B cell (primary cell): ENCODE results near the gene ERCC4. TPM values are rescaled to one million over a fixed set of nuclear protein-coding genes. Genes with fewer than 3 reads are reported as not detected.

Experiments
- ATAC-seq: fragments of 200-7000 bp; cut with Tn5 transposase; one replicate; pipeline ENCODE4 v1.10.0; 2021; ENCODE audit warnings: low read depth, mild to moderate bottlenecking, moderate number of reproducible peaks, moderate library complexity
- CTCF ChIA-PET: fragments of 350-600 bp; sonication (Branson Sonifier 250); formaldehyde crosslinking; loops from one replicate; lab custom pipeline; 2021; ENCODE audit warnings: antibody characterized with exemption, inconsistent platforms; lab: Charles Lee
- POLR2A ChIA-PET: fragments of 350-600 bp; sonication (Branson Sonifier 250); formaldehyde crosslinking; loops from one replicate; lab custom pipeline; 2021; ENCODE audit warnings: antibody characterized with exemption; lab: Charles Lee
- DNase-seq: peaks from one replicate; pipeline ENCODE4 v3.0.0; 2013
- H2AFZ ChIP-seq: 2 replicates; pipeline ENCODE4 v1.6.1; 2012; ENCODE audit warnings: mild to moderate bottlenecking, low read depth, low read length; ENCODE audit not compliant: insufficient read depth, poor library complexity, severe bottlenecking
- H3K27ac ChIP-seq, 2 donors: 1 replicate in 1 of 2; 2 replicates in 1 of 2; pipeline ENCODE4 v1.5.1; 2012 to 2013; ENCODE audit warnings: low read length in 2 of 2, mild to moderate bottlenecking in 2 of 2, moderate library complexity in 1 of 2
- H3K27me3 ChIP-seq, 4 experiments: fragments of 200-600 bp in 1 of 4; sonication (generic) in 1 of 4; replicated peaks in 1 of 4; 1 replicate in 2 of 4; 2 replicates in 2 of 4; pipeline versions ENCODE4 v1.6.1 to v1.7.0; 2013 to 2016; ENCODE audit warnings: low read length in 3 of 4, mild to moderate bottlenecking in 2 of 4, mixed read lengths in 1 of 4, moderate library complexity in 1 of 4; ENCODE audit not compliant: insufficient read depth in 4 of 4, control insufficient read depth in 3 of 4; ENCODE audit errors: control extremely low read depth in 1 of 4
- H3K36me3 ChIP-seq, 2 experiments: replicated peaks in 1 of 2; 1 replicate in 1 of 2; 2 replicates in 1 of 2; pipeline versions ENCODE4 v1.6.1 to v1.7.1; 2013; ENCODE audit warnings: low read length in 1 of 2; ENCODE audit not compliant: insufficient read depth in 2 of 2, control insufficient read depth in 1 of 2; ENCODE audit errors: control extremely low read depth in 1 of 2, extremely low read depth in 1 of 2
- H3K4me1 ChIP-seq, 2 donors: fragments of 200-600 bp in 1 of 2; sonication (generic) in 1 of 2; 1 replicate in 1 of 2; 2 replicates in 1 of 2; pipeline versions ENCODE4 v1.5.1 to v1.6.1; 2013 to 2017; ENCODE audit warnings: low read length in 2 of 2; ENCODE audit not compliant: control insufficient read depth in 2 of 2, insufficient read depth in 2 of 2
- H3K4me2 ChIP-seq: replicated peaks from 2 replicates; pipeline ENCODE3; 2012; ENCODE audit warnings: mild to moderate bottlenecking, low read depth, low read length; ENCODE audit not compliant: poor library complexity, severe bottlenecking
- H3K4me3 ChIP-seq, 5 experiments: fragments of 200-600 bp in 1 of 5; sonication (generic) in 1 of 5; 1 replicate in 3 of 5; 2 replicates in 2 of 5; pipeline versions ENCODE4 v1.5.1 to v1.7.0; 2011 to 2016; ENCODE audit warnings: low read length in 4 of 5, mild to moderate bottlenecking in 4 of 5, low read depth in 2 of 5, control low read depth in 1 of 5, moderate library complexity in 1 of 5; ENCODE audit not compliant: insufficient read depth in 1 of 5; ENCODE audit errors: control extremely low read depth in 1 of 5, extremely low read depth in 1 of 5
- H3K79me2 ChIP-seq: fragments of 200-600 bp; sonication (generic); one replicate; pipeline ENCODE4 v1.6.0; 2016; ENCODE audit warnings: low read length; ENCODE audit not compliant: control insufficient read depth, insufficient read depth
- H3K9ac ChIP-seq: fragments of 200-600 bp; sonication (generic); 2 replicates; pipeline ENCODE4 v1.6.1; 2017; ENCODE audit warnings: mild to moderate bottlenecking, low read length, moderate library complexity
- H3K9me3 ChIP-seq, 3 donors: one replicate each; pipeline versions ENCODE4 v1.6.1 to v1.7.1; 2013; ENCODE audit warnings: low read length in 2 of 3; ENCODE audit not compliant: control insufficient read depth in 2 of 3, insufficient read depth in 1 of 3; ENCODE audit errors: control extremely low read depth in 1 of 3
- H4K20me1 ChIP-seq: 2 replicates; pipeline ENCODE4 v1.6.0; 2012; ENCODE audit warnings: mild to moderate bottlenecking, low read length; ENCODE audit not compliant: insufficient read depth, control insufficient read depth, poor library complexity, severe bottlenecking
- H3K27ac Mint-ChIP-seq: one replicate; pipeline ENCODE4 v1.8.0; 2021; ENCODE audit warnings: mixed read lengths
- H3K27me3 Mint-ChIP-seq: one replicate; pipeline ENCODE4 v1.8.0; 2021; ENCODE audit warnings: mixed read lengths
- H3K4me1 Mint-ChIP-seq: one replicate; pipeline ENCODE4 v1.8.0; 2021; ENCODE audit warnings: mixed read lengths
- H3K4me3 Mint-ChIP-seq: one replicate; pipeline ENCODE4 v1.8.0; 2021; ENCODE audit warnings: mixed read lengths
- H3K9me3 Mint-ChIP-seq: one replicate; pipeline ENCODE4 v1.8.0; 2022; ENCODE audit warnings: mixed read lengths; ENCODE audit not compliant: insufficient read depth
- EZH2 ChIP-seq: IDR thresholded peaks from 2 replicates; pipeline ENCODE4 v1.6.1; 2012; ENCODE audit warnings: borderline replicate concordance, low read depth, mild to moderate bottlenecking, moderate library complexity, low read length; ENCODE audit not compliant: insufficient read depth, poor library complexity, severe bottlenecking
- WGBS: methylation state at CpG from one replicate; pipeline ENCODE4 v1.1.5; 2013; ENCODE audit warnings: missing lambda C conversion rate; ENCODE audit not compliant: insufficient coverage; 5-methylcytosine and 5-hydroxymethylcytosine counted together
- intact Hi-C: fragments of 100-400 bp; cut with micrococcal nuclease; formaldehyde crosslinking; loops from one replicate; pipeline ENCODE4 v1.10.0; 2022
- polyA plus RNA-seq: library from polyadenylated mRNA; depleted of rRNA; stranded (reverse); fragments of >200 nt; gene quantifications from 2 replicates; pipeline ENCODE4 v1.2.3, GENCODE V29; 2012
- total RNA-seq, 2 donors: library from RNA; stranded (reverse); fragments of 120-200 nt in 1 of 2; gene quantifications; 1 replicate in 1 of 2; 2 replicates in 1 of 2; pipeline versions ENCODE4 v1.2.3 to v1.2.4, GENCODE V29; 2013 to 2022
- TF ChIP-seq, protein P1 (sequence below): fragments of 200-600 bp; IDR thresholded peaks from one replicate; pipeline ENCODE4 v1.8.0; 2022; ENCODE audit warnings: antibody characterized with exemption, mild to moderate bottlenecking

Gene ERCC4
- total and polyA plus RNA-seq, 2 donors (not counting 1 experiment from before 2014, with no cell fraction given) = 1.0 to 11.9 TPM

DNA sequence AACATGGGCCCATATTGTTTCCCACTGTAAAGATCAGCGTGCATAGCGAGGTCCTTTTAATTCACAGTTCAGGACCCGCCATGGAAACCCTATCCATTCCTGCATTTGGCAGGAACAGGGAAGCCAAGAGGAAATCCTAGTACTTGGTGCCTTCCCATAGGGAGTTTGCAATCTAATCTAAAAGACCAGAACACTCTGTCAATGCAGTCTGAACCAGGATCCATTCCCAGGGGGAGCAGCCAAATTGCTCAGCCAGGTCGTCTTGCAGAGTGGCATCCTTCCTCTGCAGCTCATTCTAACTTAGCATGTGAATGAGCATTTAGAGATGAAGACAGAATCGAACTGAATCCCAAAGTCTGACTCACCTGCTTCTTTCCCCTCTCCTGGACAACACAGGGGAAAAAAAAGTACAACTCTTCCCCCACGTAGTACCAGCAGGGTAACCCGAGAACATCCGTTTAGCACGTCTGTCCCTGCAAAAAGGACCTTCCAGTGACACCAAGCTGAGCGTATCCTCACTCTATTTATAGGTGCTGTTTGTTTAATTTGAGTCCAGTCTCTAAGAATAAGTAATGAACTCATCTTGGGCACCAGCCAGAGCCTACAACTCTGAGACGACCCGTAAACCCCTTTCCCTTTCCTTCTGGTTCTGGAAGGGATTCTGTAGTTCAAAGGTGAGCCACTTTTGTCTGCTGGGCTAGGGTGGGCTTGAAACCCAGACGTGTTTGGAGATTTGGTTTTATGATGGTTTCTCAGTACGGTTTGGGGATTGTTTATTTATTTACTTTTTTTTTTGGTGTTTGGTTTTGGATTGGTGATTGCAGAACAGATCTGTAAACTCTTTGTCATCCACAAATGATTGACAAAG, 74.5 kb downstream of the ERCC4 start:
- no peak overlapping the region for H3K27ac Mint-ChIP-seq
- Histone ChIP-seq H2AFZ (no peak overlapping the region), H4K20me1 (no peaks in the 10 kb centered on the region), H3K79me2 (no peaks in the 10 kb centered on the region), H3K4me1 (peaks cover 21 to 26% of the 10 kb centered on the region in 2 donors), H3K4me3 (no peak overlapping the region), H3K36me3 (no peaks in the 10 kb centered on the region), H3K9ac (no peak overlapping the region), H3K9me3 (peaks cover 0 to 17% (median 0%) of the 10 kb centered on the region in 3 donors), H3K4me2 (no peak overlapping the region), H3K27me3 (no peaks in the 10 kb centered on the region), H3K27ac (no peak overlapping the region)
- intact Hi-C loops = no loop called here
- WGBS = 86% methylated on average over 8 of the region's 14 CpGs
- DNase-seq (no peak), ATAC-seq (no peak)
- ChIA-PET CTCF (no interaction called here), POLR2A (no interaction called here)
- TF ChIP-seq, protein P1, sequence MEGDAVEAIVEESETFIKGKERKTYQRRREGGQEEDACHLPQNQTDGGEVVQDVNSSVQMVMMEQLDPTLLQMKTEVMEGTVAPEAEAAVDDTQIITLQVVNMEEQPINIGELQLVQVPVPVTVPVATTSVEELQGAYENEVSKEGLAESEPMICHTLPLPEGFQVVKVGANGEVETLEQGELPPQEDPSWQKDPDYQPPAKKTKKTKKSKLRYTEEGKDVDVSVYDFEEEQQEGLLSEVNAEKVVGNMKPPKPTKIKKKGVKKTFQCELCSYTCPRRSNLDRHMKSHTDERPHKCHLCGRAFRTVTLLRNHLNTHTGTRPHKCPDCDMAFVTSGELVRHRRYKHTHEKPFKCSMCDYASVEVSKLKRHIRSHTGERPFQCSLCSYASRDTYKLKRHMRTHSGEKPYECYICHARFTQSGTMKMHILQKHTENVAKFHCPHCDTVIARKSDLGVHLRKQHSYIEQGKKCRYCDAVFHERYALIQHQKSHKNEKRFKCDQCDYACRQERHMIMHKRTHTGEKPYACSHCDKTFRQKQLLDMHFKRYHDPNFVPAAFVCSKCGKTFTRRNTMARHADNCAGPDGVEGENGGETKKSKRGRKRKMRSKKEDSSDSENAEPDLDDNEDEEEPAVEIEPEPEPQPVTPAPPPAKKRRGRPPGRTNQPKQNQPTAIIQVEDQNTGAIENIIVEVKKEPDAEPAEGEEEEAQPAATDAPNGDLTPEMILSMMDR = no peak
- TF ChIP-seq EZH2 = no peak
- peaks cover 3% of the 10 kb centered on the region for H3K9me3 Mint-ChIP-seq
- H3K4me1 Mint-ChIP-seq = peaks cover 27% of the 10 kb centered on the region
- no peaks in the 10 kb centered on the region for H3K27me3 Mint-ChIP-seq
- no peak overlapping the region for H3K4me3 Mint-ChIP-seq

DNA sequence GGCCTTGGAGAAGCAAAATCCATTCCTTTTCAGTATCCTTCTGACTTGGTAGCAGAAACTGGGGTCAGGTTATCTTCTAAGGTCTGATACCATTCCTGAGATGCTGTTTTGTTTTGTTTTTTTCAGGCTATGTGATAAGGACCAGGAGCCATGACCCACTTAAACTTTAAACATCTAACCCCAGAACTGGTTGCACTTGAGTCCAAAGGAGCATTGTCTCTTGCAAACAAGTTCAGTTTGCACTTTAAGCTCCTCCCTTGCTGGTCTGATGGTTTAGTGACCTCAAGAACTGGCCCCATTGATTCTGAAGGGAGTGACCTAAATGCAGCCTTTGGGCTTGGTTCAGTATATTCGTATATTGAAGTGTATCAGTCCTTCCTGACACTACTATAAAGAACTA, 75.2 kb downstream of the ERCC4 start:
- no peak overlapping the region for H3K4me3 Mint-ChIP-seq
- POLR2A ChIA-PET = no interaction called here
- no CpG with 5 or more reads among the region's 1 CpG for WGBS
- no peak overlapping the region for H3K4me3 ChIP-seq
- H3K4me1 ChIP-seq = peaks cover 28 to 33% of the 10 kb centered on the region in 2 donors
- no peak overlapping the region for H3K27ac ChIP-seq
- H3K9me3 Mint-ChIP-seq = peaks cover 3% of the 10 kb centered on the region
- intact Hi-C loops = no loop called here
- no peak overlapping the region for H3K27ac Mint-ChIP-seq
- no peaks in the 10 kb centered on the region for H3K79me2 ChIP-seq
- no peaks in the 10 kb centered on the region for H3K27me3 ChIP-seq
- CTCF ChIA-PET = no interaction called here
- no peak overlapping the region for H3K9ac ChIP-seq
- peaks cover 0 to 22% (median 0%) of the 10 kb centered on the region in 3 donors for H3K9me3 ChIP-seq
- no peak overlapping the region for H3K4me2 ChIP-seq
- TF ChIP-seq, protein P1 = no peak
- TF ChIP-seq EZH2 = no peak
- H2AFZ ChIP-seq = no peak overlapping the region
- no peaks in the 10 kb centered on the region for H4K20me1 ChIP-seq
- ATAC-seq (no peak), DNase-seq (no peak)
- peaks cover 34% of the 10 kb centered on the region for H3K4me1 Mint-ChIP-seq
- H3K36me3 ChIP-seq = no peaks in the 10 kb centered on the region
- H3K27me3 Mint-ChIP-seq = no peaks in the 10 kb centered on the region
